HT-29 (cell line): Measurements from ENCODE around the gene NFATC1. TPM values are rescaled to one million over a fixed set of nuclear protein-coding genes. Genes with fewer than 3 reads are reported as not detected.

ENCODE experiments used
- DNase-seq: peaks from one replicate; pipeline ENCODE4 v3.0.0-alpha.2; 2015; ENCODE audit warnings: low spot score
- total RNA-seq: library from RNA; depleted of rRNA; stranded (reverse); fragments of >200 nt; shearing (Covaris generic); gene quantifications from 2 replicates; pipeline ENCODE4 v1.2.3, GENCODE V29; 2014

NFATC1 gene
- total RNA-seq, 1 experiment from 2014 or later: not detected

DNA sequence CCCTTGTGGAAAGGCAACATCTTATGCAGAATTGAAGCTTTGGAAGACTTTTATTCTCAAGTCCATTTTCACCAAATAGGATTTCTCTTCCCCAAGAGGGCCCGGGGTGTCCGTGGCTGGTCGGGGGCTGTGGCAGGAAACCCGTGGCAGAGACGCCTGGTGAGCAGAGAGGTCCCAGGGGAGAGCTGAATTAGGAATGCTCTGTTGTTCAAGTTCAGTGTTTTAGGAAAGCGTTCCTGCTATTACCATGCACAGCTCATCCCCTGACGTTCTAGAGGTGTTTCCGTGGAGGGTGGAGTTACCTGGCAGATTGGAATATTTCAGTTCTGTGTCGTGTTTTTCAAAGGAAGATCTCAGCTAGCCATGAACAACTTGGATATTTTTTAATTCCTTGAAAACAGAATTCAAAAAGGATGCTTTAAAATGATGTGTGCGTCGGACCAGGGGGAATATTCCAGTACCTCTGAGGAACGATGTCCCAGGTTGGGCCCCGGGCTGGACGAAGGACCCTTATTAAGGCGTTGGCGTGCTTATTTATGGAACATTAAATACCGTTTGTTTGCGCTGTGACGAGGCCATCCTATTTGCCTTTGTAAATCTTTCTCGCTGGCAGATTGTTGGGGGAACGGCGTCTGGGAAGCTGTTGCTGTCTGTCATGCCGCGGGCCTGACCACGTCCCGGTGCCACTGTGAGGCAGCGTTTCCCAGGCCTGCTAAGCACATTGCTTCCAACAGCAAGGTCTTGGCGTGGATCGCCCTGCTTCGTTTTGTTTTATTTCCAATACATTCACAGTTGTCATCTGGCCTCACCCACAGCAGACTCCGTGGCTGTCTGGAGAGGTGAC lies 8.2 kb downstream of the NFATC1 start:
- DNase-seq: no peak

DNA sequence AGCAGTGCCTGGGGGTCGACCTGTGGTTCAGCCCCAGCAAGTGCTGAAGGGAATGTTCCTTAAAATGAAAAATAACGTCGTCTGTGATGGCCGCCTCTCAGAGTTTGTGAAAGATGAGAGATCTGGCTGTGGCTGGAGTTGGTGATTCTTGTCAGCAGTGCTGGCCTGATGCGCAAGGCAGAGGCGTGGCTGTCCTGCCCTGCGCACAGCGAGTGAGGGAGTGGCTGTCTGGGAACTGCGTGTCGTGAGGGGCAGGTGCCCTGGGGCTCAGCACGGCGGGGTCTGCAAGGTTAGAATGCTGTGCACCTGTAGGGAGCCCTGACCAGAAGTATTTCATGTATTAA lies 8.8 kb downstream of the NFATC1 start:
- no peak for DNase-seq

DNA sequence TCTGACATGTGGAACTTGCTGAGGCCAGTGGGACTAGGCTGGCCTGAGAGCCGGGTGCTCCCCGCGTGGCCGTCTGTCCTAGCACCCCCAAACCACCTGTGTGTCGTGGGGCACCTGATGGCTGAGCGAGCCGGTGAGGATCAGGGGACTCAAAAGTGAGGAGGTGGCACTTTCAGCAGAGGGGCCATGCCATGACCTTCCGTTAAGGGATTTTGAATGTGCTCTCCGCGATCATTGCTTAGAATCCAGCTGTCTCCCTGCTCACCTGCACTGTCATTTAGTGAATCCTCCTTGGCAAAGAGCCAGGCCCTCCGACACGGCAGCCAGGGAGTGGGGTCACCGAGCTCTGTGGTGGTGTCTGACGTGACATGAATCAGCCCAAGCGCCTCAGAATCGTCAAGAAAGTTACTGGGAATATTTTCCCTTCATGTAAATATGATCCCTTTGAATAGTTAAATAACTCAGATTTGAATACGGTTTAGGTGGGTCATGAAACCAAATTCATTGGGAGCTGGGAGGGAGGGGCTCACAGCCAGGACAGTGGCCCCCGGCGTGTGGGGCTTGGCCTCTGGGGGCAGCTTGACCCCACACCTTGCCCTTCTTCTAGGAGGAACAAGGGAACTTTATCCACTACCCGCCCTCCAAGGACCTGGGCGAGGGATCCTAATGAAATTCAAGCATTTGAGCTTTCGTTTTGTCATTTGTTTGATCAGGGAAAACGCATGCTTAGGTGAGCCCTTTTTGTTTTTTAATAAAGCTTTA lies 9.5 kb downstream of the NFATC1 start:
- DNase-seq: no peak

DNA sequence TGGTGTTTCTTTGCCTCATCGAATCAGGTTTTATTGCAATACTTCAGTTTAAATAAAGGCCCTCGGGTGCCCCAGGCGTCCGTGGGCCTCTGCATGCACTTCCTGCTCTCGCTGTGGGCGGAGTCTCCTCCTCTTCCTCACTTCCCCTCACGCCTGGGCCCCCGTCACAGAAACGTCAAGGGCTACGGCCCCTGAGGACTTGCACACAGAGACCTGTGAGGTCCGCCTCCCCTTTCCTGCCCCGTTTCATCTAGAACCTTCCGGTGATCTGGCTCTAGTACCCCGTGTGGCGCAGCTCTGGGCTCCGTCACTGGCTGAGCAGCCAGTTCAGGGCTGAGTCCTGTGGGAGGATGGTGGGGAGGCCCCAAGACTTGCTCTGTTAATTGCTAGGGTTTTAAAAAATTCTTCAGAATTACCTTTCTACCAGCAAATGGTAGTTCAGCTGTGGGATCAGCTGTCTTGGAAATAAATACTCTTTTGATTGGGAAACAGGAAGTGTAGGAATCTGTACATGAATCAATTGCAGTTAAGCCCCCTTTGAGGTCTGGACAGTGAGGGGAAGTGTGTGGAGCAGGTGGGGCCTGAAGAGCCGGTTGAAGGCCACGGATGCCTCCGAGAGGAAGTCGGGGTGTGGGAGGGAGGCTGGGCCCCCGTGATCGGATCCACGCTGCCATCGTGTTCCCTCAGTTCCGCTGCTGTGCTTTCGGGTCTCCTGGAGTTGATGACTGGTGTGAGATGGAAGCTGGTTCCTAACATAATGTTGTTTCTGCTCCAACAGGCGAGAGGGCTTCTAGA lies 10.2 kb downstream of the NFATC1 start:
- DNase-seq: no peak

DNA sequence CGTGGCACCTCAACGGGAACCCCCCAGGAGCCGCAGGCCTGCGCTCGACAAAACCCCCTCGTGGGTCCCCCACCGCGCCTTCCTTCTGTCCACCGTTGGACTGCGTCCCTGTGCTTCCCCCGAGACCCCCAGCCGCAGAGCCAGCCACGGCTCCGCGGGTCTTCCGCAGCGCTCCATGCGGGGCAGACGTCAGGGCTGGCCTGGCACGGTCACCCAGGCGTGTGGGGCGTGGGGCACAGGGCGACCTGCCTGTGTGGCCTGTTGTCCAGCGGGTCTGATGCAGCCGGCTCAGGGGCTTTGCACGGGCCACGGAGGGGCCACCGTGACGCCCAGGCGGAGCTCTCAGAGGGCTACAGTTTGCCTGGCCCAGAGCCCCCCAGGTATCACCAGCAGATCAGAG lies 11.0 kb downstream of the NFATC1 start:
- no peak for DNase-seq

DNA sequence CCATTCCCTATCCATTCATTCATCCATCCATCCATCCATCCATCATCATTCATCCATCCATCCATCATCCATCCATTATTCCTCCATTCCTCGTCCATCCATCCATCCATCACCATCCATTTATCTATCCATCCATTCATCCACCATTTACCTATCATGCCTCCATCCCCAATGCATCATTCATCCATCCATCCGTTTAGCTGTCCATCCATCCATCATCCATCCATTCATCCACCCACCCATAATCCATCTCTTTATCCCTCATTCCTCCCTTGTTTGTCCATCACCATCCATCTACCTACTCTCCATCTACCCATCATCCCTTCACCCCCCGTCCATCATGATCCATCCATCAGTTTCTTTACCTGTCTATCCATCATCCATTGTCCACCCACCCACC lies 13.6 kb downstream of the NFATC1 start:
- DNase-seq: no peak

DNA sequence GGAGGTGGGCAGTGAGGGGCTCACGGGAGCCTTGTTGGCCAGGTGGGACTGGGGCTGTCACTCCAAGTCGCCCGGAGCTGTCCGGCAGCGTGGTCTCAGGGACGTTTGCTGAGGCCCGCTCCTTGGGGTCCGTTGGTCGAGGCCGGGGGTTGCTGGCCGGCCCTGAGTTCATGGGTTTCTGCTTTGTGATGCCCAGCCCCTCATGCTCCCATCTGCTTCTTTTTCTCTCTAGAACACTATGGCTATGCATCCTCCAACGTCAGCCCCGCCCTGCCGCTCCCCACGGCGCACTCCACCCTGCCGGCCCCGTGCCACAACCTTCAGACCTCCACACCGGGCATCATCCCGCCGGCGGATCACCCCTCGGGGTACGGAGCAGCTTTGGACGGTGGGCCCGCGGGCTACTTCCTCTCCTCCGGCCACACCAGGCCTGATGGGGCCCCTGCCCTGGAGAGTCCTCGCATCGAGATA lies 14.5 kb downstream of the NFATC1 start:
- no peak for DNase-seq

DNA sequence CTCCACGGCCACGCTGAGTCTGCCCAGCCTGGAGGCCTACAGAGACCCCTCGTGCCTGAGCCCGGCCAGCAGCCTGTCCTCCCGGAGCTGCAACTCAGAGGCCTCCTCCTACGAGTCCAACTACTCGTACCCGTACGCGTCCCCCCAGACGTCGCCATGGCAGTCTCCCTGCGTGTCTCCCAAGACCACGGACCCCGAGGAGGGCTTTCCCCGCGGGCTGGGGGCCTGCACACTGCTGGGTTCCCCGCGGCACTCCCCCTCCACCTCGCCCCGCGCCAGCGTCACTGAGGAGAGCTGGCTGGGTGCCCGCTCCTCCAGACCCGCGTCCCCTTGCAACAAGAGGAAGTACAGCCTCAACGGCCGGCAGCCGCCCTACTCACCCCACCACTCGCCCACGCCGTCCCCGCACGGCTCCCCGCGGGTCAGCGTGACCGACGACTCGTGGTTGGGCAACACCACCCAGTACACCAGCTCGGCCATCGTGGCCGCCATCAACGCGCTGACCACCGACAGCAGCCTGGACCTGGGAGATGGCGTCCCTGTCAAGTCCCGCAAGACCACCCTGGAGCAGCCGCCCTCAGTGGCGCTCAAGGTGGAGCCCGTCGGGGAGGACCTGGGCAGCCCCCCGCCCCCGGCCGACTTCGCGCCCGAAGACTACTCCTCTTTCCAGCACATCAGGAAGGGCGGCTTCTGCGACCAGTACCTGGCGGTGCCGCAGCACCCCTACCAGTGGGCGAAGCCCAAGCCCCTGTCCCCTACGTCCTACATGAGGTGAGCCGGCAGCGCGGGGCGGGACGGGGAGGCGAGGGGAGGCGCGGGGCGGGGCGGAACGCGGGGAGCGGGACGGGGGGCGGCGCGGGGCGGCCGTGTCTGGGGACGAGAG lies 15.2 kb downstream of the NFATC1 start:
- no peak for DNase-seq

DNA sequence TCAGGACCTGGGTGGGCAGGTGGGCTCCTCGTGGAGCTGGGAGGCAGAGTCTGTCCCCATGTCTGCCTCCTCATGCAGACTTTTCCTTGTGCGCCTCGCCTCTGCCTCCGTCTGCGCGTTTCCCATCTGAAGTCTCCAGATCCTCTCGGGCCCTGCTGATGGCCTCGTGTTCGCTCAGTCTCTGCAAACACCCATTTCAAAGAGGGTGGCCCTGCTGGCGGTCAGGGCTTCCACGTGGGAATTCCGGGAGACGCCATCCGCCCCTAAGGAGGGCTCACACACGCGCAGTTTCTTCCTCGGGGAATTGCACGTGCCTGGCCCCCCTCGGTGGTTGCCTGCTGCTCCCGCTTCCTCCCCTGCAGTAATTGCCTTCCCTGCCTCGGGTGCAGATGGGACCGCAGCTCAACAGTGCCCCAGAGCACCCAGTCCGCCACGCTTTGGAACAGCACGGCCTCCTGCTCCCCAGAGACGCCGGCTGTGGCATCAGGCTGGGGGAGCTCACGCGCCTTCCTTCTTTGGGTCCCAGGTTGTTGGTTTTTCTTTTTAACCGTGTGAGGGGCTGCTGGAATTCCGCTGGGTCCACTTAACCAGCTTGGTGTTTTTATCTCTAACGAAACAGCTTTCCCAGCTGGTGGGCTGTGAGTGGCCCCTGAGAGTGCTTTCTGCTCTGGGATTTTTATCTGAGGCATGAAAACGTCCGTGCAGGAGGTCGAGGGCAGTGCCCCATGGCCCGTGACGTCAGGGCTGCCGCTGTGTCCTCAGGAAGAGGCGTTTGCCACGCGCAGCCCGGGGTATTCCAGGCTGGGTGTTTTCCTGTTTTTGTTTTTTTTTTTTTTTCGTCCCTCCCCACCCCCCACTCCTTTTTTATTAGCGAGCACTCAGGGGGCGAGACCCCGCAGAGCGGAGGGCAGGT lies 16.1 kb downstream of the NFATC1 start:
- no peak for DNase-seq

DNA sequence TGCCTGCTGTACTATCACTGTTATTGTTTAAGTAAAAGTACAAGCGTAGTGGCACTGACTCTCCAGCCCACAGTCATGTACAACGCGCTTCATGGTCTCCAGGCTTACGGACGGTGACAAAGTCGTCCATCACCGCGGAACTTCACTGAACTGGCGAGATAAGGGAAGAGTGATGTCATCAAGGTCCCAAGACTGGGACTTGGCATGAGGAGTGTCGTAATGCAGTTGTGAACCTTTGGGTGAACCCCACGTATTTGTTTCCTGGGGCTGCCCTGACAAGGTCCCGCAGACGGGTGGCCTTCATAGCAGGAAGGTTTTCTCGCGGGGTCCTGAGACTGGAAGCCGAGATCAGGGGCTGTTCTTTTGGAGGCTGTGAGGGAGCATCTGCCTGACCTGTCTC lies 17.3 kb downstream of the NFATC1 start:
- DNase-seq: no peak

DNA sequence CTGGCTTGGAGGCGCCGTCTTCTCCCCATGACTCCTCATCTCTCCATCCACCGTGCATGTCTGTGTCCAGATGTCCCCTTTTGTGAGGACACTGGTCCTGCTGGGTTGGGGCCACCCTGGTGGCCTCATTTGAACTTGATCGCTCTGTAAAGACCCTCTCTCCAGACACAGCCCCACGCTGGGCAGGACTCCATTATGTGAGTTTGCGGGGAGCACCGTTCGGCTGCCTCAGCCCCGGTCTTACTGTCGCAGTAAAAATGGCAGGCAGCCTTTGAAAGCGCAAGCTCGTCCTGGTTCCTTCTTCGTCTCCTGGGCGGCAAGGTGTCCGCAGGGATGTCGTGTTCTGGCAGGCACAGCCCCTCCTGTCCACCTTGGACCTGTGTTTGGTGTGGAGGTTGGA lies 17.7 kb downstream of the NFATC1 start:
- no peak for DNase-seq

DNA sequence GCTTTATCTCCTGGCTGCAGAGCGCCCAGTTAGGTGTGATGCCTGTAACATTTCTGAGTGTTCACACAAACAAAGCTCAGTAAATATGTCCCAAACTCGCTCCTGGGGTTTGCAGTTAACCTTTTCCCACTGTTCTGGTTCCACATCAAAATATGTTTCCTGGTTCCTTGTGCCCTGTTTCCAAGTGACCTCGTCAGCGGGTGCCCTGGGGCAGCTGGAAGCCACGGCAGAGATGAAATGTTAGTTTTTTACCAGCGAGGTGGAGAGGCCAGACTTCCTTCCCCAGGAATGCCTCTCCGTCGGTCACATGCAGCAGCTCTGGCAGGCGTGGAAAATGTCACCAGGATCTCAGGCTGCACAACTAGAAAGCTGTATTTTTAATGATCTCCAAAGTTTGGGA lies 18.2 kb downstream of the NFATC1 start:
- no peak for DNase-seq

DNA sequence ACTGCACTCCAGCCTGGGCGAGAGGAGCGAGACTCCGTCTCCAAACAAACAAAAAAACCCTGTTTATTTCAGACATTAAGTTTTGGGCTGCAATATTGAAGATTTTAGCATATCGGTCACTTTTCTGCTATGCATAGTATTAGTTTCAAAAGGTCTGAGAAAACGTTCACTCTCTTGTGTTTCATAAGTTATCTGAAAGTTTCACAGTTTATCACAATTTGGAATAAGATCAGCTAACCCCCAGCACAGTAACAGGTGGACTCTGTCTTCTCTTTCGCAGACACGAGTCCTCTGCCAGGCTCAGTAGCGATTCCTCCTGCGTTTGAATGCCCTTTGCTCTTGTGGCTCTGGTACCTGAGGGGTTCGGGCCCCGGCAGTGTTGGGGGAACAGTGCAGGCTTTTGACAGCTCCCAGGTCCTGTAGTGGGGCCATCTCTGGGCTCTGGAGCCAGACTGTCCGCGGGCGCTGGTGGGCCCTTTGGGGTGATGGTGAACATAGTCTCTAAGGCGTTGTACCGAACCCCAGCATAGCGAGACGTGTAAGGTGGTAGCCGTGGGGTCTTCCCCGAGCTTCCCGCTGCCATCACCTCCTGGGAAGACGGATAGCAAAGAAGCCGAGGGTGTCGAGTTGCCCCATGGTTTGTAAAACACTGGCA lies 20.4 kb downstream of the NFATC1 start:
- no peak for DNase-seq

DNA sequence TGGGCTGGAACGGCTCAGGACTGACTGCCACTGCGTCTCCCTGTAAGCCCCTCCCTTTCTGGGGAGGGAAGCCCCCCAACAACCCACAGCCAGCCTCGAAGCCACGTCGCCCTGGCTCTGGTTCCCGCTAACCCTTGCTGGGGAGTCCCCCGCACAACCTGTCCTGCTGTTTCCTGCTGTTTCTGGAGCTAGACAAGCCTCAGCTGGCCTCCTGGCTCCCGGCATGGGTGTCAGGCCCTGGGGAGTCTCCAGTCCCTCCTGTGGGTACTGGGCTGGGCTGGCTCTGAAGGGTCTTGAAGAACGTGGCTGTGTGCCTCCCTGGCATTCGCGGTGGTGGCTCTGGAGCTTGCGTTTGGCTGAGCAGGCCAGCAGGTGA lies 20.9 kb downstream of the NFATC1 start:
- no peak for DNase-seq

DNA sequence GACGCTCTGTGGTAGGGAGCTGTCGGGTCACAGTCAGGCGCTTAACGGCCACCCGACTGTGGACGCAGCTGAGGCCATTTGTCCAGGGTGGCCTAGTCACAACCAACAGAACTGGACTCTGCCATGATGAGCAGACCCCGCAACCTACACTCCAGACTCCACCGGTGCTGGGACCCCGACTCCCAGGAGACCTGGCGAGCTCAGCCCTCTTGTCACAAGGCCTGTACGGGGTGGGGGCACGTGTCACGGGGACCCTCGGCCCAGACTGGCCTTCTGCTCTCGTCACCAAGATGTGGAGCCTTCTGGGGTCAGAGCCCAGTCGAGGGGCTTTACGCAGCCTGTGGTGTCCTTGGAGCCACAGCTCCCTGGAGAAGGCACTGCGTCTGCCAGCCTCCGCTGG lies 22.5 kb downstream of the NFATC1 start:
- DNase-seq: no peak

DNA sequence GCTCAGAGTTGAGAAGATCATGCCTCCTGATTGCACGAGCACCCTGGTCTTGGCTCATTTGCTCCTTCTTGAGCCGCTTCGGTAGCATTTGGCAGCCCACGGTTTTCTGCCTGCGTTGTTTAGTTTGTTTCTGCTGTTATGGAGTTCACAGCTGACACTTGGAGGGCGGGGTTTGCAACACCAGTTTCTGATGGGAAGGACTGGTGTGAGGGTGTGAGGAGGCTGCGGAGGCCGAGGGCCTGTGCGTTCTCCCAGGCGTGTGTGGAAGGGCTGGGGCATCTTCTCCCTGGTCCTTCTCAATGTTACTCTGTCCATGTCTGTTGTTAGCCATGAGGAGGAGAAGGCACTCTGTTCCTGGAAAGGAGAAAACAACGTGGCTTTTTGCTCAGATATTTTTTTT lies 22.9 kb downstream of the NFATC1 start:
- no peak for DNase-seq

DNA sequence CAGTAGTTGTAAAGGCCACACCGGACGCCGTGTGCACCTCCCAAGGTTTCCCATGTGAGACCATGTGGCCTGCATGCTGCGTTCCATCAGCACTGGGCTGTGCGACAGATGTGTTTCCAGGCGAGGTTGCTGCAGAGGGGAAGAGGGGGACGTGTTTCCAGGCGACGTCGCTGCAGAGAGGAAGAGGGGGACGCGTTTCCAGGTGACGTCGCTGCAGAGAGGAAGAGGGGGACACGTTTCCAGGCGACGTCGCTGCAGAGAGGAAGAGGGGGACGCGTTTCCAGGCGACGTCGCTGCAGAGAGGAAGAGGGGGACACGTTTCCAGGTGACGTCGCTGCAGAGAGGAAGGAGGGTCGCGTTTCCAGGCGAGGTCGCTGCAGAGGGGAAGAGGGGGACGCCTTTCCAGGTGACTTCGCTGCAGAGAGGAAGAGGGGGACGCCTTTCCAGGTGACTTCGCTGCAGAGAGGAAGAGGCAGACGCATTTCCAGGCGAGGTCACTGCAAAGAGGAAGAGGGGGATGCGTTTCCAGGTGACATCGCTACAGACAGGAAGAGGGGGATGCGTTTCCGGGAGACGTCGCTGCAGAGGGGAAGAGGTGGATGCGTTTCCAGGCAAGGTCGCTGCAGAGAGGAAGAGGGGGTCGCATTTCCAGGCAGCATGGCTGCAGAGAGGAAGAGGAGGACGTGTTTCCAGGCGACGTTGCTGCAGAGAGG lies 24.5 kb downstream of the NFATC1 start:
- no peak for DNase-seq

DNA sequence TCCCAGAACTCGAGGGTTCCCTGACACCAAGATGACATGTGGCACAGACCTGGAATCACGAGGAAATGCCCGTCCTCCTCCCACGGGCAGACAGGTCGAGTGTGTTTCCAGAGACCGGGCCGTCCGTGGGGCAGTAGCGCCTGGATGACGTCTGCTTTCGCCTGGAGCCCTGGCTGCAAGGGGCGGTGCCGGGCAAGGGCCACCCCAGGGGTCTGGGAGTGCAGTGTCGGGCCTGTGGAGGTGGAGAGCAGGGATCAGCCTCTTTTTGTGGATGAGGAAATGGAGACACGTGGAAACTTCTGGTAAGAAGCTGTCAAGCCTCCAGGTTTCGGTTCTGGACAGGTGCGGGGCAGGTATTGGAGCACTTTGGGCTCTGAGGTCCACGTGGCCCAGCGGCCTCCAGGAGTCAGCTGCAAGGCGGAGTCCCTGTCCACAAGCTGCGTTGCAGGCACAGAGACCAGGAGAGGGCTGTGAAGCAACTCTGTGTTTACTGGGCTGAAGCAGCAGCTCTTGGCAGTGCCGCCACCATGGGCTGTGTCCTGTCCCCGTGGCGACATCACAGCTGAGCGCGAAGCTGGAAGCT lies 25.6 kb downstream of the NFATC1 start:
- DNase-seq: no peak
